ENCODE measurements around the gene NEIL3. TPM values are rescaled to one million over a fixed set of nuclear protein-coding genes. Genes with fewer than 3 reads are reported as not detected.

Gene NEIL3
- total RNA-seq, 2 donors from 2014 or later, result not detected

DNA sequence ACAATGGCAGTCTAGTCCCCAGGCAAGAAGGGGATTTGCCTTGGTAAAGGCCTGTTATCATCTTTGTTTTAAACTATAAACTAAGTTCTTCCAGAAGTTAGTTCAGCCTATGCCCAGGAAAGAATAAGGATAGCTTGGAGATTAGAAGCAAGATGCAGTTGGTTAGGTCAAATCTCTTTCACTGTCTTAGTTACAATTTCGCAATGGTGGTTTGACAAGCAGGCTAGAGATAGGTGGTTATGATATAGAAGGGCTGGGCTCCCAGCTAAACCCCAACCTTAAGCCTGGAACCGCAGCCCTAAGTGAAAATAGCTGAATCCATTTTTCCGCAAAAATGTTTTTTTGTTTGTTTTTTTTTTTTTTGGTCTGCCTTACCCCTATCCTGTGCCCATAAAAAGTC lies 41.8 kb upstream of the NEIL3 start:
- no peak for ATAC-seq (ENCODE audit: insufficient number of reproducible peaks, low FRiP score, low read depth)
- no peak for DNase-seq (ENCODE audit: low spot score)
- Histone ChIP-seq H3K4me1 (ENCODE audit: control insufficient read depth in 1 of 2, low read depth in 2 of 2) (peaks cover 0 to 7% of the 10 kb centered on the region in 2 donors), H3K27me3 (replicated peaks; ENCODE audit: insufficient read depth) (no peaks in the 10 kb centered on the region), H3K27ac (no peak overlapping the region), H3K4me3 (no peak overlapping the region), H3K36me3 (no peaks in the 10 kb centered on the region), H3K9me3 (no peaks in the 10 kb centered on the region)
- TF ChIP-seq, protein P1, sequence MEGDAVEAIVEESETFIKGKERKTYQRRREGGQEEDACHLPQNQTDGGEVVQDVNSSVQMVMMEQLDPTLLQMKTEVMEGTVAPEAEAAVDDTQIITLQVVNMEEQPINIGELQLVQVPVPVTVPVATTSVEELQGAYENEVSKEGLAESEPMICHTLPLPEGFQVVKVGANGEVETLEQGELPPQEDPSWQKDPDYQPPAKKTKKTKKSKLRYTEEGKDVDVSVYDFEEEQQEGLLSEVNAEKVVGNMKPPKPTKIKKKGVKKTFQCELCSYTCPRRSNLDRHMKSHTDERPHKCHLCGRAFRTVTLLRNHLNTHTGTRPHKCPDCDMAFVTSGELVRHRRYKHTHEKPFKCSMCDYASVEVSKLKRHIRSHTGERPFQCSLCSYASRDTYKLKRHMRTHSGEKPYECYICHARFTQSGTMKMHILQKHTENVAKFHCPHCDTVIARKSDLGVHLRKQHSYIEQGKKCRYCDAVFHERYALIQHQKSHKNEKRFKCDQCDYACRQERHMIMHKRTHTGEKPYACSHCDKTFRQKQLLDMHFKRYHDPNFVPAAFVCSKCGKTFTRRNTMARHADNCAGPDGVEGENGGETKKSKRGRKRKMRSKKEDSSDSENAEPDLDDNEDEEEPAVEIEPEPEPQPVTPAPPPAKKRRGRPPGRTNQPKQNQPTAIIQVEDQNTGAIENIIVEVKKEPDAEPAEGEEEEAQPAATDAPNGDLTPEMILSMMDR (IDR thresholded peaks at IDR 0.05), result no peak

- no peak for ATAC-seq (ENCODE audit: insufficient number of reproducible peaks, low FRiP score, low read depth)
- Histone ChIP-seq H3K27me3 (replicated peaks; ENCODE audit: insufficient read depth) (no peaks in the 10 kb centered on the region), H3K4me3 (no peak overlapping the region), H3K9me3 (no peaks in the 10 kb centered on the region), H3K36me3 (no peaks in the 10 kb centered on the region), H3K4me1 (ENCODE audit: control insufficient read depth in 1 of 2, low read depth in 2 of 2) (peaks cover 0 to 7% of the 10 kb centered on the region in 2 donors), H3K27ac (no peak overlapping the region)
- TF ChIP-seq, protein P1 (IDR thresholded peaks at IDR 0.05), result no peak
- DNase-seq (ENCODE audit: low spot score), result no peak
These were observed 38.6 kb upstream of the NEIL3 start for GRCh38 chr4:177271091-177271490.

DNA sequence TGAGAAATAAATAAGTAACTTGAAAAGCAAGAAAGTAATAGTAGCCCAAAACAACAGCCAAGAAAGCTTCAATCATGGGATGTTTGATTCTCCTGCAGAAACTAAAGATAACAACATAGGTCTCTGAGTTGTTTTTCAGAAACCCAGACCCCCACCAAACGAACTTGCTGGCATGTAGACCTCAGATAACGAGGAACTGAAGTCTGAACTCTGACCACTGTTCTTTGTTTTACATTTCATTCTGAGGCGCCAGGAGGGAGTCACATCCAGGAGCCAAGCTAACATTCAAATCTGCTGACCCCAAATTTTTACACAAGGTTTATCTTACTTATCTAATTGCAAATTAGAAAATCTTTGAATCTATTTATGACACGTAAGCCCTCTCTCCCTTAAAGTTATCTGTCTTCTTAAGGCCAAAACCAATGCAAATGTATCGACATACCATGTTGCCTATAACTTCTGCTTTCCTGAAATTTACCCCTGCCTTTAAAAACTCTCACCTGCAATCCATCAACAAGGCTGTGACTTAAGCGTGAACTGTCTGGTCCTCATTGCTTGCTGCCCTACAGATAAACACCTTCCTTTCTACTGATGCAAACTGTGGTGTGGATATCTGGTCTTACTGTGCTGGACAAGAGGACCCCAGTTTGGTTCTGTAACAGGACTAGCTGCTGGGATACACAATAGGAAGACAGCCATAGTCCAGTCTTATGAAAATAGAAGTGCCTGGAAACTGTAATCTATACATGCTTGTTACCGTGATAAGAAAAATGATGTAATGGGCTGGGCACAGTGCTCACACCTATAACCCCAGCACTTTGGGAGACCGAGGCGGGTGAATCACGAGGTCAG lies 37.5 kb upstream of the NEIL3 start:
- H3K4me1 ChIP-seq (ENCODE audit: control insufficient read depth in 1 of 2, low read depth in 2 of 2), result peaks cover 0 to 7% of the 10 kb centered on the region in 2 donors
- TF ChIP-seq, protein P1 (IDR thresholded peaks at IDR 0.05), result no peak
- no peak for ATAC-seq (ENCODE audit: insufficient number of reproducible peaks, low FRiP score, low read depth)
- H3K27me3 ChIP-seq (replicated peaks; ENCODE audit: insufficient read depth), result no peaks in the 10 kb centered on the region
- H3K4me3 ChIP-seq, result no peak overlapping the region
- H3K9me3 ChIP-seq, result no peaks in the 10 kb centered on the region
- H3K36me3 ChIP-seq, result no peaks in the 10 kb centered on the region
- DNase-seq (ENCODE audit: low spot score), result no peak
- H3K27ac ChIP-seq, result no peak overlapping the region

DNA sequence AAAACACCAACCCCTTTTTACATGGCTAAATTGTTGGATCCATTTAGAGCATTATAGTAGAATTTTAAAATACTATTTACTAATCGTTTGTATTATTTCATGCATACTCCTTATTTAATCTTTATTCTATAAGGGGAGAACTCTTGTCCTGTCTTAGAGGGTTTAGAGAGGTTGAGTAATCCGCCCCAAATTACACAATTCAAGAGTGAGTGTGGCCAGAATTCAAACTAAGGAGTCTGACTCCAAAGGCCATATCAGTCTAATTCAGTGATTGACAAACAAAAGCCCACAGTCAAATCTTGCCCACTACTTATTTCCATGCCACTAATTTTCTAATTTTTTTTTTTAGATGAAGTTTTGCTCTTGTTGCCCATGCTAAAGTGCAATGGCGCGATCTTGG lies 33.7 kb upstream of the NEIL3 start:
- no peaks in the 10 kb centered on the region for H3K36me3 ChIP-seq

GRCh38 chr4:177281351-177281909 lies 28.2 kb upstream of the NEIL3 start:
- Histone ChIP-seq H3K4me1 (ENCODE audit: control insufficient read depth in 1 of 2, low read depth in 2 of 2) (no peaks in the 10 kb centered on the region), H3K9me3 (no peaks in the 10 kb centered on the region), H3K27me3 (replicated peaks; ENCODE audit: insufficient read depth) (no peaks in the 10 kb centered on the region), H3K4me3 (no peak overlapping the region), H3K36me3 (no peaks in the 10 kb centered on the region), H3K27ac (no peak overlapping the region)
- DNase-seq (ENCODE audit: low spot score), result no peak
- no peak for ATAC-seq (ENCODE audit: insufficient number of reproducible peaks, low FRiP score, low read depth)
- TF ChIP-seq, protein P1 (IDR thresholded peaks at IDR 0.05), result no peak

More for the DNA sequence above, 33.7 kb upstream of the NEIL3 start:
- H3K4me3 ChIP-seq, result no peak overlapping the region
- ATAC-seq (ENCODE audit: insufficient number of reproducible peaks, low FRiP score, low read depth), result no peak
- TF ChIP-seq, protein P1 (IDR thresholded peaks at IDR 0.05), result no peak
- no peaks in the 10 kb centered on the region for H3K9me3 ChIP-seq
- H3K4me1 ChIP-seq (ENCODE audit: control insufficient read depth in 1 of 2, low read depth in 2 of 2), result peaks cover 0 to 3% of the 10 kb centered on the region in 2 donors
- no peaks in the 10 kb centered on the region for H3K27me3 ChIP-seq (replicated peaks; ENCODE audit: insufficient read depth)
- DNase-seq (ENCODE audit: low spot score), result no peak
- H3K27ac ChIP-seq, result no peak overlapping the region

Data from thoracic aorta (tissue), 2 donors.